HUES64 (cell line): ENCODE measurements around the gene ZNF407.

Experiments
- H3K27ac ChIP-seq: 2 replicates; pipeline ENCODE4 v1.7.0; 2013; ENCODE audit warnings: low read depth, low read length, inconsistent platforms
- H3K27me3 ChIP-seq: 2 replicates; pipeline ENCODE4 v1.6.1; 2013; ENCODE audit warnings: mild to moderate bottlenecking, low read length; ENCODE audit not compliant: insufficient read depth
- H3K36me3 ChIP-seq: 2 replicates; pipeline ENCODE4 v1.6.1; 2013; ENCODE audit warnings: mild to moderate bottlenecking, low read length; ENCODE audit not compliant: insufficient read depth
- H3K4me1 ChIP-seq: 2 replicates; pipeline ENCODE4 v1.6.1; 2013; ENCODE audit warnings: mild to moderate bottlenecking, low read length, moderate library complexity; ENCODE audit not compliant: insufficient read depth
- H3K4me3 ChIP-seq: 2 replicates; pipeline ENCODE4 v1.5.1; 2013; ENCODE audit warnings: mild to moderate bottlenecking, low read length, moderate library complexity
- H3K9ac ChIP-seq: 2 replicates; pipeline ENCODE4 v1.6.1; 2013; ENCODE audit warnings: mild to moderate bottlenecking, low read depth, low read length
- H3K9me3 ChIP-seq: 2 replicates; pipeline ENCODE4 v1.6.1; 2013; ENCODE audit warnings: low read depth, low read length; ENCODE audit not compliant: insufficient read depth
- WGBS: fragments of 150-250, 120-280 bp; methylation state at CpG from one replicate; pipeline ENCODE4 v1.1.7; 2013; ENCODE audit warnings: missing lambda C conversion rate; 5-methylcytosine and 5-hydroxymethylcytosine counted together

The ZNF407 gene

DNA sequence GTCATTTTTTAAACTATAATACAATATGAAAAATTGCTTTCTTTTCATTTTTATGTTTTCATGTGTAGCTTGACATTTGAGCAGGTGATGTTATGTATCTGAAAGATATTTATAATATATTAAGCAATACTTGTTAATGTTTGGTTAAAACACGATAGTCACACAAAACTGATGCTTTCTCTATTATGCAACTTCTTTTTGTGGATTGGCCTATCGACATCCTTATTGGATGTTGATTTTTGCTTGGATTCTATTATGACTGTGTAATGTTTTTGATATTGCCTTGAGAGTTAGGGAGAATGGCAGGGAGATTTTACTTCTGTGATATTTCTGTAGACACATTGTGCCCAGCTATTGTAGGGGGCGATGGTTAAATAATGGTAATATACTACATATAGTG lies 128.0 kb downstream of the ZNF407 start:
- Histone ChIP-seq H3K27ac (no peak overlapping the region), H3K4me1 (no peaks in the 10 kb centered on the region), H3K27me3 (no peaks in the 10 kb centered on the region), H3K36me3 (no peaks in the 10 kb centered on the region), H3K4me3 (no peak overlapping the region), H3K9ac (no peak overlapping the region), H3K9me3 (no peaks in the 10 kb centered on the region)
- WGBS: 95% methylated on average over 2 of the region's 3 CpGs

DNA sequence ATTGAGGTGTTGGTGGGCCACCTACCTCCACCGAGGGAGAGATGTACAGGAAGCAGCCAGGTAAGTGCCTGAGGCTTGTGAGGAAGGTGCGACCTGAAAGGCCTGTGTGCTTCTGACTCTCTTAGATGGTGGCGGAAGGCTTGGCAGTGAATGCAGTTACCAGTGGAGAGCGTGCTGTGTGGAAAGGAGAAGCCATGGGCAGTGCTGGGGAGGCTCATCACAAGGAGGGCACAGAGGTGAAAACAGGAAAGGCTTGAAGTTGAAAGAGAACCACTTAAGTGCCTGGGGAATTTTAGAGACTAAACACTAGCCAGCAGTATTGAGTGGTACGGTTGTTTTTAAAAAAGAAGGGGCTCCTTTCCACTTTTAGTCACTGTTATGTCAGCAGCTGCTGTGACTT lies 130.9 kb downstream of the ZNF407 start:
- H3K4me1 ChIP-seq: no peaks in the 10 kb centered on the region
- H3K9ac ChIP-seq: no peak overlapping the region
- H3K9me3 ChIP-seq: no peaks in the 10 kb centered on the region
- no peak overlapping the region for H3K27ac ChIP-seq
- no peak overlapping the region for H3K4me3 ChIP-seq
- H3K36me3 ChIP-seq: no peaks in the 10 kb centered on the region
- WGBS: 90% methylated on average over 5 of the region's 5 CpGs
- H3K27me3 ChIP-seq: no peaks in the 10 kb centered on the region

DNA sequence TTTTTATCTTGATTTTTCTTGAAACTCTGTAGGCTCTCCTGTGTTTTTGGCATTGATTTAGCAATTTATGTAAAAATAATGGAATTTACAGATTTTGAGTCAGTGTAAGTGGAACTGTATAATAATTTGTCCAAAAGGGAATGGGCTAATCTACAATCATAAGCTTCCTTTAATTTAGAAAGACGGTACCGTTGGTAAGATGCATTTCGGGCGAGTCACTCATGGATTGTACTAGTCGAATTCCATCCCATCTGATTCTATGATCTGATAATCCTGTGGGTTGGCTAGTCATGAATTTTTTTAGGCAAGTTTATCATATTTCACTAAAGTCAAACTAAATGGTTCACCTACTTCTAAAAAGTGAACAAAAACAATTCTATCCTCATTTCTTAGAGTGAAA lies 133.4 kb downstream of the ZNF407 start:
- no peaks in the 10 kb centered on the region for H3K36me3 ChIP-seq
- 97% methylated on average over 5 of the region's 5 CpGs for WGBS
- no peak overlapping the region for H3K9ac ChIP-seq
- no peaks in the 10 kb centered on the region for H3K9me3 ChIP-seq
- H3K27ac ChIP-seq: no peak overlapping the region
- no peaks in the 10 kb centered on the region for H3K27me3 ChIP-seq
- H3K4me3 ChIP-seq: no peak overlapping the region
- H3K4me1 ChIP-seq: no peaks in the 10 kb centered on the region

DNA sequence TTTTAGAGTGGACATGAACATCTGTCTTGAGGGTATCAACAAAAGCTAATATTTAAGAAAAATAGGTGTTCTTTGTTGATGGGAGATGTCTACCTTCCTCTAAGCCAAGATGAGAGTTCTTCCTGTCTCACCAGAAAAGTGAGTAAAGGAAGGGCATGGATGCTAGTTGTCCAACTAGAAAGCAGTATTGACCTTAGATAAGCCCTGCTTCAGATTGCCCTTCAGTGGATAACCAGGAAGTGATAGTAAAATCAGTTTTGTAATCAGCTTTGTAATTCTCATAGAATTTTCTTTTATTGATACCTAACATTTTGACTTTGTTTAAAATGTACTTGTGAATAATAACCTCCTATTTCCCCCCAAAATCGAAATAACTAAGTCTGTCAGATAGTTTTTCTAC lies 134.7 kb downstream of the ZNF407 start:
- H3K4me3 ChIP-seq: no peak overlapping the region
- H3K36me3 ChIP-seq: no peaks in the 10 kb centered on the region
- WGBS: no CpG with 5 or more reads among the region's 1 CpG
- H3K9ac ChIP-seq: no peak overlapping the region
- no peaks in the 10 kb centered on the region for H3K27me3 ChIP-seq
- H3K27ac ChIP-seq: no peak overlapping the region
- H3K4me1 ChIP-seq: peaks cover 7% of the 10 kb centered on the region; the same call in 1 of the 2 replicates
- no peaks in the 10 kb centered on the region for H3K9me3 ChIP-seq

DNA sequence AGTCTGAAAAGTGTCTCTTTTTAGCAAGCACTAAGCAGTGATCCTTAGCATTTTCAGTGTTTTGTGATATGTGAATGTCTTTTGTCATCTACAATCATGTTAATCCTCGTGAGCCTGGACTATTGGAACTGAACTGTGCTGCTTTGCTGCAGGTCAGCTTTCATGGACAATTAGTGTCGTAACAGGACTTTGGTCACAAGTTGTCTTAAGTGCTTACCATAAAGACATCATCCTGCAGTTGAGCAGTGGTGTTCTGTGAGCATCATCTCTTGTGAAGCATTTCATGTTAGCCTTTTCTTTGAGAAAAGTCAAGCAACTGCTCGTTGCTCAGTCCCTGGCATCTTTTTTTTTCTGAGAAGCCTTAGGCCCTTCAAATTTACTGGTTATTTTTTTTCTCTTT lies 135.9 kb downstream of the ZNF407 start:
- Histone ChIP-seq H3K4me3 (no peak overlapping the region), H3K4me1 (peaks cover 8% of the 10 kb centered on the region; the same call in 1 of the 2 replicates), H3K9ac (no peak overlapping the region), H3K9me3 (no peaks in the 10 kb centered on the region), H3K27ac (no peak overlapping the region), H3K27me3 (no peaks in the 10 kb centered on the region), H3K36me3 (no peaks in the 10 kb centered on the region)
- WGBS: 93% methylated on average over 3 of the region's 3 CpGs

DNA sequence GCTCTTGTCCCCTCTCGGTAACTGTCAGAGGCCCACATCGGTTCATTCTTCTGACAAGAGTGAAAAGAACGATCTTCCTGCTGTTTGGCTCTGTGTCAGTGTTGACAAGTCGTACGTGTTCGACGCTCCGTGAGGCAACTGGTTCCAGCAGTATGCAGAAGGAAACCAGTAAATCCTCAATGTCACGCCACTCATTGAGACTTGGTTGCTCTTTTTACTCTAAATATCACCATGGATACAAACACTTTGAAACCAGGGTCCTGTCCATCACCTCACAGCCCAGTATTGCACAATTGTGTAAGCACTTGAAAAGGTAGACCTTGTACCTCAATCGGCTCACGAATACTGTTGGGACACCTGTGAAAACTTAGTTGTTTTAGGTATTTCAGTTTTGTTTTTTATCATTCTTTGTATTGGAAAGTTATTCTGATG lies 136.4 kb downstream of the ZNF407 start:
- H3K36me3 ChIP-seq: no peaks in the 10 kb centered on the region
- H3K9ac ChIP-seq: no peak overlapping the region
- H3K4me1 ChIP-seq: peaks cover 8% of the 10 kb centered on the region; the same call in 1 of the 2 replicates
- no peak overlapping the region for H3K4me3 ChIP-seq
- 86% methylated on average over 11 of the region's 11 CpGs for WGBS
- no peaks in the 10 kb centered on the region for H3K9me3 ChIP-seq
- H3K27ac ChIP-seq: no peak overlapping the region
- H3K27me3 ChIP-seq: no peaks in the 10 kb centered on the region

DNA sequence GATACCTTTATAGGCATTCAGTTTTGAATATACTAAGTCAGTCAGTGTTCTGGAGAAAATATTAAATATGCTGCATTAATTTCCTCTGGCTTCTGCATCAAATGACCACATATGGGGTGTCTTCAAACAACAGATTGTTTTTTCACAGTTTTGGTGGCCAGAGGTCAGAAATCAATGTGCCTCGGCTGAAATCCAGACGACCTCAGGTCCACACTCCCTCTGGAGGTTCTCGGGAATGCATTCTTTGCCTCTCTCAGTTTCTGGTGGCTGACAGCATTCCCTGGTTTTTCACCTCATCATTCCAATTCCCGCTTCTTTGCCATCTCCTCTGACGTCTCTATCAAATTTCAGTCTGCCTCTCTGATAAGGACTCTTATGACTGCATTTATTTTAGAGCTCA lies 142.3 kb downstream of the ZNF407 start:
- H3K27ac ChIP-seq: no peak overlapping the region
- 80% methylated on average over 5 of the region's 5 CpGs for WGBS
- H3K4me3 ChIP-seq: no peak overlapping the region
- H3K9ac ChIP-seq: no peak overlapping the region
- H3K4me1 ChIP-seq: peaks cover 8% of the 10 kb centered on the region; the same call in 1 of the 2 replicates
- H3K27me3 ChIP-seq: no peaks in the 10 kb centered on the region
- no peaks in the 10 kb centered on the region for H3K36me3 ChIP-seq
- no peaks in the 10 kb centered on the region for H3K9me3 ChIP-seq

DNA sequence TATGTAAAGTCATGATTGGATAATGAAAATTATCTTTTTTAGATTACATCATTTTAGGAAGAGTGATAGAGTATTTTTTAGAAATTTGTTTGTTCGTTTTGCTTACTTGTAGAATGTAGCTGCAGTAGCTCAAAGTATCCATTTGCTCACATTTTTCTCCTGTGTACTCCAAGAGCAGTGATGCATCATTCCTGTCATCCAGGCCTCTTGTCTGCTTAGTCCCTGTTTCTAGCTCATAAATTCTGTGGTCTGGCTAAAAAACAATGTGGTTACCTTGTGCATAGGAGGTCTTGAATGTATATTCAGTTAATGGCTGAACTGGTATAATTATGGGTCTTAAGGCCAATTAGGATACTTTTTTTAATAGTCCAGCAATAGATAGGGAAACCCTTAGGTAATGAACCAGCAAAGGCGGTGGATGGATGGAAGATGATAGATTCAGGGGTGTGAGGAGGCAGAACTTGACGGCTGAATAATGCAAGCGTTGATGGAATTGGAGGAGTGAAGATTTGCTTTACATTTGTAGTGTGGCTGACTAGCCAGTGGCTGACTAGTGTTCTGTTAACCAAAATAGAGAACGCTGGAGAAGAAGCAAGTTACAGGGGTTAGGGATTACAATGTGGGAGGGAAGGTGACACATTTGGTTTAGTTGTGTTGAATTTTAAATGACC lies 145.0 kb downstream of the ZNF407 start:
- Histone ChIP-seq H3K4me1 (no peaks in the 10 kb centered on the region), H3K9me3 (no peaks in the 10 kb centered on the region), H3K27me3 (no peaks in the 10 kb centered on the region), H3K9ac (no peak overlapping the region), H3K27ac (no peak overlapping the region), H3K4me3 (no peak overlapping the region), H3K36me3 (no peaks in the 10 kb centered on the region)
- WGBS: 92% methylated on average over 5 of the region's 5 CpGs

DNA sequence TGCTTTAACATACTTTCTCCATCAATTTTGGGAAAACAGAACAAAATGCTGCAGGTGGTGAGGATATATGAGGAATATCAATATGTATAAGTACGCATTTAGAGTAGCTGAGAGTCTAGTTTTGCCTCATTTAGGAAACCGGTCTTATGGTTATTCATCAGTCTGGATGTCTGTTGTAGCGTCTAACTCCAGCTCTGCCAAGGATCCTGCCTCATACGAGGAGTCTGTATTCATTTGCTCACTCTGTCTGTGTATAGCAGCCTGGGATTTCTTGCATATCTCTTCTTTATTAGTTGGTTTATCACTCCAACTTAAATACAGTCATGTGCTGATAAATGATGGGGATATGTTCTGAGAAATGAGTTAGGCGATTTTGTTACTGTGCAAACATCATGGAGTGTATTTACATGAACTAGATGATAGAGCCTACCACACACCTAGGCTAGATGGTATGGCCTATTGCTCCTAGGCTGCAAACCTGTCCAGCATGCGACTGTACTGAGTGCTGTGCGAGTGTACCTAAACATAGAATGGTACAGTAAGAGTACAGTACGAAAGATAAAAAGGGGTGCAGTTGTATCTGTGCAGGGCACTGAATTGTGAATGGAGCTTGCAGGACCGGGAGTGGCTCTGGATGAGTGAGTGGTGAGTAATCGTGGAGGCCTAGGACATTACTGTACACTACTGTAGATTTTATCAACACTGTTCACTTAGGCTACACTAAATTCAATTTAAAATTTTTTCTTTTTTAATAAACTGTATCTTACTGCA lies 148.1 kb downstream of the ZNF407 start:
- no peak overlapping the region for H3K9ac ChIP-seq
- H3K4me3 ChIP-seq: no peak overlapping the region
- 96% methylated on average over 9 of the region's 10 CpGs for WGBS

DNA sequence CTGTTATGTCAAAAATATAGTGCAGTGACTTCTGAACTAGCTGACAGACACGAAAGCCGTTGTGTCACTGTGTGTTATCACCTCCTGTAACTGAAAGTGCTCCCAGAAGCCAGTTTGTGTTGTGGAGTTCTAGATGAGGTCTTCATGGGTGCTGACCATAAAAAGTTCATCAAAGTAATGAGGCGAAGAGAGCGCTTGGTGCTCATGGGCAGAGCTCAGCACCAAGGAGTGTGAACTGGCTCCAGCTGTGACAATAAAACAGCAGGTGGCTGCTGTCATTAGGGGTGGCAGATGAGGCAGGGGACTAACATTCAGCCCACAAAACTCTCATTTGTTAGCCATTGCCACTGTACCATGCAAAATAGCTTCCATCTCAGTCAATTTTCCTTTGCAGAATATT lies 151.1 kb downstream of the ZNF407 start:
- 87% methylated on average over 4 of the region's 4 CpGs for WGBS

More for the DNA sequence above, 148.1 kb downstream of the ZNF407 start:
- no peaks in the 10 kb centered on the region for H3K27me3 ChIP-seq
- no peaks in the 10 kb centered on the region for H3K36me3 ChIP-seq
- H3K9me3 ChIP-seq: no peaks in the 10 kb centered on the region
- no peak overlapping the region for H3K27ac ChIP-seq
- H3K4me1 ChIP-seq: 0 out of 2 replicates have a peak, but pooled peaks cover 3% of the 10 kb centered on the region

DNA sequence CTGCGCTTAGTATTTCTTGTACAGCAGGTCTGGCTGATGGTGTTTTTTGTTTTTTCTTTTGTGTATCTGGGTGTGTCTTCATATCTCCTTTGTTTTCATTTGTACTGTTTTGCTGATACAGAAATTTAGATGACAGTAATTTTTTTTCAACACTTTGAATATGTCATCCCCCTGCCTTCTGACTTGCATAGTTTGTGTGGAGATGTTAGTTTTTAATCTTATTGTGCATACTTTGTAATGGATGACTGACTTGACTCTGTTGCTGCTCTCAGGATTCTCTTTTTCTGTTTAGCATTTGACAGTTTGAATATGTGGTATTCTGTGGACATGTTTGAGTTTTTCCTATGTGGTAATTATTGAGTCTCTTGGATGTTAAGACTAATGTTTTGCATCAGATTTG lies 161.3 kb downstream of the ZNF407 start:
- WGBS: no CpG with 5 or more reads among the region's 1 CpG
- no peak overlapping the region for H3K4me3 ChIP-seq
- no peaks in the 10 kb centered on the region for H3K4me1 ChIP-seq
- no peaks in the 10 kb centered on the region for H3K9me3 ChIP-seq
- no peaks in the 10 kb centered on the region for H3K27me3 ChIP-seq
- H3K9ac ChIP-seq: no peak overlapping the region
- no peaks in the 10 kb centered on the region for H3K36me3 ChIP-seq
- no peak overlapping the region for H3K27ac ChIP-seq

More for the DNA sequence above, 151.1 kb downstream of the ZNF407 start:
- no peak overlapping the region for H3K9ac ChIP-seq
- H3K4me1 ChIP-seq: 0 out of 2 replicates have a peak, but pooled peaks cover 3% of the 10 kb centered on the region
- no peaks in the 10 kb centered on the region for H3K9me3 ChIP-seq
- H3K36me3 ChIP-seq: no peaks in the 10 kb centered on the region
- no peaks in the 10 kb centered on the region for H3K27me3 ChIP-seq
- H3K4me3 ChIP-seq: no peak overlapping the region
- H3K27ac ChIP-seq: no peak overlapping the region
